ENCODE measurements around the gene ZNF837. TPM values are rescaled to one million over a fixed set of nuclear protein-coding genes. Genes with fewer than 3 reads are reported as not detected.

ZNF837 gene
- total and polyA plus RNA-seq, 2 of the 13 experiments (the other 11 are each of a cell fraction or from before 2014, with no cell fraction given), result 0.29 to 1.3 TPM

- TF ChIP-seq ZNF331 (CRISPR knock-in tag; IDR thresholded peaks at IDR 0.05) (no peak; the same call in none of the 2 replicates), ZFP36 (IDR thresholded peaks at IDR 0.05; ENCODE audit: borderline replicate concordance, low read depth, low read length, partially characterized antibody) (no peak), SRSF1 (optimal IDR thresholded peaks at IDR 0.05; ENCODE audit: low read depth, low read length) (no peak), RAD51 (IDR thresholded peaks at IDR 0.05; ENCODE audit: borderline replicate concordance) (no peak), ZNF704 (CRISPR knock-in tag; IDR thresholded peaks at IDR 0.05; ENCODE audit: borderline replicate concordance) (peak; percentile 86; the same call in 1 of the 2 replicates), RFXAP (CRISPR knock-in tag; IDR thresholded peaks at IDR 0.05; ENCODE audit: borderline replicate concordance) (peak; percentile 99), ZNF207 (IDR thresholded peaks at IDR 0.05; ENCODE audit: borderline replicate concordance) (no peak), PITX1 (CRISPR knock-in tag; IDR thresholded peaks at IDR 0.05) (peak; percentile 53; the same call in 1 of the 2 replicates), GLMP (CRISPR knock-in tag; IDR thresholded peaks at IDR 0.05; ENCODE audit: borderline replicate concordance) (no peak), ZFP62 (CRISPR knock-in tag; IDR thresholded peaks at IDR 0.05) (no peak), ZNF777 (CRISPR knock-in tag; IDR thresholded peaks at IDR 0.05) (no peak; the same call in 1 of the 2 replicates), ZSCAN12 (CRISPR knock-in tag; IDR thresholded peaks at IDR 0.05) (no peak), ZNF740 (CRISPR knock-in tag; IDR thresholded peaks at IDR 0.05) (no peak), PHF21A (CRISPR knock-in tag; IDR thresholded peaks at IDR 0.05) (no peak), HBP1 (CRISPR knock-in tag; IDR thresholded peaks at IDR 0.05; ENCODE audit: low read depth) (0 out of 2 replicates have a peak, but pooled peaks have one; percentile 25), ZNF543 (CRISPR knock-in tag; IDR thresholded peaks at IDR 0.05) (no peak), KDM6A (CRISPR knock-in tag; IDR thresholded peaks at IDR 0.05; ENCODE audit: low read depth) (no peak), NR0B2 (CRISPR knock-in tag; IDR thresholded peaks at IDR 0.05) (no peak), GATA4 (IDR thresholded peaks at IDR 0.05; ENCODE audit: borderline replicate concordance, low read depth) (0 out of 2 replicates have a peak, but pooled peaks have one; percentile 26), ZNF574 (CRISPR knock-in tag; IDR thresholded peaks at IDR 0.05) (peak; percentile 55), FOXJ3 (CRISPR knock-in tag; IDR thresholded peaks at IDR 0.05; ENCODE audit: borderline replicate concordance) (no peak)
Measured at GRCh38 chr19:58400916-58401839, 20.3 kb upstream of the ZNF837 start (continued).
